ENCODE results near the gene PHLDA3. TPM values are rescaled to one million over a fixed set of nuclear protein-coding genes. Genes with fewer than 3 reads are reported as not detected.

Gene PHLDA3
- total RNA-seq, 6 experiments from 2014 or later = 1.0 to 10.9 (median 2.7) TPM

GRCh38 chr1:201491896-201492511 is 23.0 kb upstream of the PHLDA3 start:
- H3K27ac ChIP-seq = peak overlapping the region in 1 of 3 donors; percentile 79
- H3K4me1 ChIP-seq = peaks cover 0 to 64% (median 19%) of the 10 kb centered on the region in 4 donors
- no peak for TF ChIP-seq POLR2A (IDR thresholded peaks at IDR 0.05)
- no peak for TF ChIP-seq CTCF (IDR thresholded peaks at IDR 0.05)
- no peak for DNase-seq
- no peak for ATAC-seq
- H3K36me3 ChIP-seq = peaks cover 0 to 35% (median 7%) of the 10 kb centered on the region in 4 donors
- H3K4me3 ChIP-seq = no peak overlapping the region
- intact Hi-C loops (cut with DNase I) = no loop called here
- no peaks in the 10 kb centered on the region for H3K9me3 ChIP-seq
- no peaks in the 10 kb centered on the region for H3K27me3 ChIP-seq
- 83% methylated on average over 1 of the region's 3 CpGs for WGBS (ENCODE audit: insufficient coverage, low coverage, low lambda C conversion rate, missing lambda C conversion rate)

- intact Hi-C loops (cut with DNase I) = no loop called here
- Histone ChIP-seq H3K27ac (no peak overlapping the region), H3K9me3 (no peaks in the 10 kb centered on the region), H3K4me1 (peaks cover 0 to 51% (median 13%) of the 10 kb centered on the region in 4 donors), H3K36me3 (peaks cover 0 to 48% (median 9%) of the 10 kb centered on the region in 4 donors), H3K27me3 (no peaks in the 10 kb centered on the region), H3K4me3 (no peak overlapping the region)
- ATAC-seq (no peak), DNase-seq (no peak)
- WGBS (ENCODE audit: insufficient coverage, low coverage, low lambda C conversion rate, missing lambda C conversion rate) = 45% methylated on average over 3 of the region's 3 CpGs
- TF ChIP-seq POLR2A (IDR thresholded peaks at IDR 0.05) = no peak
- no peak for TF ChIP-seq CTCF (IDR thresholded peaks at IDR 0.05)
These were observed 21.7 kb upstream of the PHLDA3 start for GRCh38 chr1:201490708-201491131.

- peaks cover 0 to 51% (median 12%) of the 10 kb centered on the region in 4 donors for H3K36me3 ChIP-seq
These were observed 20.8 kb upstream of the PHLDA3 start for GRCh38 chr1:201489643-201490261.

More at GRCh38 chr1:201489643-201490261, 20.8 kb upstream of the PHLDA3 start:
- Histone ChIP-seq H3K27ac (peak overlapping the region; percentile 22 to 53 (median 49)), H3K4me3 (no peak overlapping the region), H3K9me3 (no peaks in the 10 kb centered on the region), H3K4me1 (peaks cover 0 to 41% (median 8%) of the 10 kb centered on the region in 4 donors), H3K27me3 (no peaks in the 10 kb centered on the region)
- DNase-seq = no peak
- ATAC-seq = peak in 2 of 4 donors; percentile 4 to 28
- TF ChIP-seq POLR2A (IDR thresholded peaks at IDR 0.05) = no peak
- TF ChIP-seq CTCF (IDR thresholded peaks at IDR 0.05) = no peak
- intact Hi-C loops (cut with DNase I) = no loop called here
- 54% methylated on average over 2 of the region's 6 CpGs for WGBS (ENCODE audit: insufficient coverage, low coverage, low lambda C conversion rate, missing lambda C conversion rate)
